MM.1S (cell line): ENCODE measurements around the gene C10orf90.

Source experiments
- CTCF ChIP-seq: fragments of 300-600 bp; sonication (generic); IDR thresholded peaks from 2 replicates; pipeline ENCODE4 v1.5.1; 2016; ENCODE audit warnings: antibody characterized with exemption, low read length, mixed read lengths
- EZH2 ChIP-seq: fragments of 300-600 bp; sonication (generic); optimal IDR thresholded peaks from 2 replicates; pipeline ENCODE3; 2017; ENCODE audit warnings: low read depth, mild to moderate bottlenecking, antibody characterized with exemption, low read length, mixed read lengths
- EZH2phosphoT487 ChIP-seq: fragments of 300-600 bp; sonication (generic); IDR thresholded peaks from 2 replicates; pipeline ENCODE4 v1.6.1; 2018; ENCODE audit warnings: antibody characterized with exemption, low read length

- TF ChIP-seq EZH2phosphoT487, result no peak
- no peak for TF ChIP-seq CTCF
- no peak for TF ChIP-seq EZH2
Observed at GRCh38 chr10:126687121-126687606, 16.7 kb upstream of the C10orf90 start.
